OCI-LY3 (cell line): ENCODE data around the gene ASF1A.

Source experiments
- H2AFZ ChIP-seq: fragments of 200-600, 300-600 bp; shearing (Covaris generic); 2 replicates; pipeline ENCODE4 v1.6.0; 2014; ENCODE audit warnings: antibody characterized with exemption, low read depth, low read length
- H3K27ac ChIP-seq: fragments of 200-600, 300-600 bp; sonication (generic); 2 replicates; pipeline ENCODE4 v1.5.1; 2014; ENCODE audit warnings: mild to moderate bottlenecking, low read length, moderate library complexity, mixed read lengths
- H3K27me3 ChIP-seq: fragments of 200-600, 300-600 bp; sonication (generic); 2 replicates; pipeline ENCODE4 v1.6.1; 2014; ENCODE audit warnings: low read depth, low read length, mixed read lengths
- H3K36me3 ChIP-seq: fragments of 200-600, 300-600 bp; sonication (generic); replicated peaks from 2 replicates; pipeline ENCODE3; 2014; ENCODE audit warnings: low read depth, low read length, mixed read lengths
- H3K4me1 ChIP-seq: fragments of 300-600, 200-600 bp; sonication (generic); 2 replicates; pipeline ENCODE4 v1.6.1; 2014; ENCODE audit warnings: low read length, mixed read lengths
- H3K4me2 ChIP-seq: fragments of 200-600, 300-600 bp; sonication (generic); 2 replicates; pipeline ENCODE4 v1.6.1; 2014; ENCODE audit warnings: low read length, mixed read lengths
- H3K4me3 ChIP-seq: fragments of 300-600, 200-600 bp; sonication (generic); 2 replicates; pipeline ENCODE4 v1.5.1; 2014; ENCODE audit warnings: antibody characterized with exemption, mild to moderate bottlenecking, low read length, moderate library complexity
- H3K79me2 ChIP-seq: fragments of 300-600, 200-600 bp; shearing (Covaris generic); 2 replicates; pipeline ENCODE4 v1.6.1; 2014; ENCODE audit warnings: mild to moderate bottlenecking, low read length, mixed read lengths
- H3K9ac ChIP-seq: fragments of 300-600, 200-600 bp; shearing (Covaris generic); 2 replicates; pipeline ENCODE4 v1.6.0; 2014; ENCODE audit warnings: mild to moderate bottlenecking, low read length, moderate library complexity
- H3K9me3 ChIP-seq: fragments of 200-600, 300-600 bp; shearing (Covaris generic); 2 replicates; pipeline ENCODE4 v1.6.1; 2014; ENCODE audit warnings: low read length, mixed read lengths; ENCODE audit not compliant: insufficient read depth
- H4K20me1 ChIP-seq: fragments of 200-600, 300-600 bp; sonication (generic); 2 replicates; pipeline ENCODE4 v1.6.1; 2016; ENCODE audit warnings: low read length, mixed read lengths; ENCODE audit not compliant: insufficient read depth
- EZH2phosphoT487 ChIP-seq: fragments of 200-600 bp; shearing (Covaris generic); IDR thresholded peaks from 2 replicates; pipeline ENCODE4 v1.6.1; 2018; ENCODE audit warnings: antibody characterized with exemption, mixed run types, low read depth
- TF ChIP-seq, protein P1 (sequence below): fragments of 200-600, 300-600 bp; sonication (generic); IDR thresholded peaks from 2 replicates; pipeline ENCODE4 v1.5.1; 2014; ENCODE audit warnings: antibody characterized with exemption, low read length, low read depth

Gene ASF1A

DNA sequence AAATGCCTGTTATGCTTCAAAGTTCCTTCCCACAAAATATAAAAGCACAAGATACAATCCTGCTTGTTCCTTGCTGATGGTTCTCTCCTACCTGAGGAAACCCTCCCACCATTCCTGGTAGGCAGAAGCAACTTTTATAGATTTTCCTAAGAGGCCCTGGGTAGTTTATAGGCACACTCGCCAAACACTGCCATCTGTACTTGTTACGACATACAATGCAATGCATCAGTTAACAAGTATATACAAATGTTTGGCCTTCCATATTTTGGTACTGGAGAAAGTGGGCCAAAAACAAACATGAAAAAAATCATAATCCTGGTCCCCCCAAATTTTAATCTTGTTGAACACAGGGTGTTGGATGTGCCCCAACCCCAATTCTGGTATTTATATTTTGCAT is 24.4 kb downstream of the ASF1A start:
- Histone ChIP-seq H3K27me3 (no peaks in the 10 kb centered on the region), H2AFZ (no peak overlapping the region)
- TF ChIP-seq, protein P1, sequence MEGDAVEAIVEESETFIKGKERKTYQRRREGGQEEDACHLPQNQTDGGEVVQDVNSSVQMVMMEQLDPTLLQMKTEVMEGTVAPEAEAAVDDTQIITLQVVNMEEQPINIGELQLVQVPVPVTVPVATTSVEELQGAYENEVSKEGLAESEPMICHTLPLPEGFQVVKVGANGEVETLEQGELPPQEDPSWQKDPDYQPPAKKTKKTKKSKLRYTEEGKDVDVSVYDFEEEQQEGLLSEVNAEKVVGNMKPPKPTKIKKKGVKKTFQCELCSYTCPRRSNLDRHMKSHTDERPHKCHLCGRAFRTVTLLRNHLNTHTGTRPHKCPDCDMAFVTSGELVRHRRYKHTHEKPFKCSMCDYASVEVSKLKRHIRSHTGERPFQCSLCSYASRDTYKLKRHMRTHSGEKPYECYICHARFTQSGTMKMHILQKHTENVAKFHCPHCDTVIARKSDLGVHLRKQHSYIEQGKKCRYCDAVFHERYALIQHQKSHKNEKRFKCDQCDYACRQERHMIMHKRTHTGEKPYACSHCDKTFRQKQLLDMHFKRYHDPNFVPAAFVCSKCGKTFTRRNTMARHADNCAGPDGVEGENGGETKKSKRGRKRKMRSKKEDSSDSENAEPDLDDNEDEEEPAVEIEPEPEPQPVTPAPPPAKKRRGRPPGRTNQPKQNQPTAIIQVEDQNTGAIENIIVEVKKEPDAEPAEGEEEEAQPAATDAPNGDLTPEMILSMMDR = no peak
- TF ChIP-seq EZH2phosphoT487 = no peak

DNA sequence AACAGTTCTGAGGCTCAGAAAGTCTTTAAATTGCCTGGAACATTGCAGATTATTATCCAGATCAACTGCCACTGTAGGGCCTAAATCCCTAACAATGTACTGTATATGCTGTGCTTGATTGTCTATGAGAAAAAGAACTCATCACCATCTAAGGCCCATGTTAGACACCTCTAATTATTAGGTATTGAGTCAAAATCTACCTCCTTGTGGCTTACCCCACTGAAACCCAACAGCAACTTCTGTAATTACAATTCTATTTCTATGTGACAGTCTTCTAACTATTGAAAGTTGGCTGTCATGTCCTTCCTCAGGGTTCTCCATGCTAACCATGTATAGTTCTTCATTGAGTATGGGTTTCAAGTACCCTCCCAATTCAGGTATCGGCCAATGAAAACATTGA is 27.1 kb downstream of the ASF1A start:
- Histone ChIP-seq H3K9me3 (no peaks in the 10 kb centered on the region), H2AFZ (no peak overlapping the region), H4K20me1 (no peaks in the 10 kb centered on the region), H3K4me2 (no peak overlapping the region), H3K79me2 (no peaks in the 10 kb centered on the region), H3K4me1 (no peaks in the 10 kb centered on the region), H3K9ac (no peak overlapping the region), H3K27ac (no peak overlapping the region), H3K27me3 (no peaks in the 10 kb centered on the region), H3K4me3 (no peak overlapping the region), H3K36me3 (no peaks in the 10 kb centered on the region)
- TF ChIP-seq, protein P1 = no peak
- TF ChIP-seq EZH2phosphoT487 = no peak

More for the DNA sequence above, 24.4 kb downstream of the ASF1A start:
- Histone ChIP-seq H3K79me2 (no peaks in the 10 kb centered on the region), H3K9ac (no peak overlapping the region), H3K4me2 (no peak overlapping the region), H3K4me3 (no peak overlapping the region), H3K27ac (no peak overlapping the region), H3K36me3 (peaks cover 3% of the 10 kb centered on the region), H3K9me3 (no peaks in the 10 kb centered on the region), H4K20me1 (no peaks in the 10 kb centered on the region), H3K4me1 (no peaks in the 10 kb centered on the region)

GRCh38 chr6:118923035-118923434 is 29.1 kb downstream of the ASF1A start:
- TF ChIP-seq, protein P1 = no peak
- no peak for TF ChIP-seq EZH2phosphoT487
- Histone ChIP-seq H3K4me1 (no peaks in the 10 kb centered on the region), H3K27ac (no peak overlapping the region), H3K27me3 (no peaks in the 10 kb centered on the region), H3K4me2 (no peak overlapping the region), H3K36me3 (no peaks in the 10 kb centered on the region), H3K9ac (no peak overlapping the region), H4K20me1 (no peaks in the 10 kb centered on the region), H2AFZ (no peak overlapping the region), H3K9me3 (no peaks in the 10 kb centered on the region), H3K4me3 (no peak overlapping the region), H3K79me2 (no peaks in the 10 kb centered on the region)

GRCh38 chr6:118930680-118931079 is 36.7 kb downstream of the ASF1A start:
- TF ChIP-seq EZH2phosphoT487 = no peak
- TF ChIP-seq, protein P1 = no peak
- no peak overlapping the region for H3K4me2 ChIP-seq
- H3K4me1 ChIP-seq = peaks cover 8% of the 10 kb centered on the region
- H3K36me3 ChIP-seq = no peaks in the 10 kb centered on the region
- H3K9me3 ChIP-seq = no peaks in the 10 kb centered on the region
- no peaks in the 10 kb centered on the region for H3K27me3 ChIP-seq
- no peak overlapping the region for H2AFZ ChIP-seq
- H4K20me1 ChIP-seq = no peaks in the 10 kb centered on the region
- H3K9ac ChIP-seq = no peak overlapping the region
- no peaks in the 10 kb centered on the region for H3K79me2 ChIP-seq
- no peak overlapping the region for H3K4me3 ChIP-seq
- no peak overlapping the region for H3K27ac ChIP-seq
